Central memory CD4-positive, alpha-beta T cell (primary cell): Measurements from ENCODE around the gene HOXA7.

Source experiments
- DNase-seq: peaks from one replicate; pipeline ENCODE4 v3.0.0; 2022

The HOXA7 gene

DNA sequence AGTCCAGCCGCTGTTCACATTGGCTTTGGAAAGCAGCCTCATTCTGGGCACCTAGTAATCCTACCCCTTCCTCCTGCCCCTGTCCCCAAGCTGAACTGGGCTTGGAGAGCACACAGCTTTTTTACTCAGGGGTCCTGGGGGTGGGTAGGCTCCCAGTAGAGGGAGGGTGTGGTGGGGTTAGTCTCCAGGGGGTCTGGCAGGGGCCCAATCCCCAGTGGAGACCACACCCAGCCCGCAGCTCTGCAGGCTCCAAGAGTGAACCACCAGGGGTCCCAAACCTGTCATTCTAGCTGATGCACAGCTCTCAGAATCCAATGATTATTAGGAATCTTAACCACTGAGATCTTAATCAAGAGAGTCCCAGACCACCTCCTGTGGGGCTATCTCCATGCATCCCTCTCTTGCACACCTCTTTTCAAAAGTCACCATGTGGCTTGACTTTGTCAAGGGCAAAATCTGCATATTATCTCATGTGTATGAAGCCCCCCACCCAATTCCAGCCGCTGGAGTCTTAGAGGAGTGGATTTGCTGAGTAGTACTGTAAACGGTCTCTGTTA is 25.9 kb upstream of the HOXA7 start:
- DNase-seq, result no peak

- no peak for DNase-seq
These were observed 25.4 kb upstream of the HOXA7 start for GRCh38 chr7:27181795-27182275.

GRCh38 chr7:27180431-27181420 is 24.3 kb upstream of the HOXA7 start:
- no peak for DNase-seq

GRCh38 chr7:27179503-27180430 is 23.3 kb upstream of the HOXA7 start:
- no peak for DNase-seq

- DNase-seq, result no peak
These were observed 22.6 kb upstream of the HOXA7 start for GRCh38 chr7:27179030-27179429.

- no peak for DNase-seq
These were observed 21.9 kb upstream of the HOXA7 start for GRCh38 chr7:27178366-27178765.

DNA sequence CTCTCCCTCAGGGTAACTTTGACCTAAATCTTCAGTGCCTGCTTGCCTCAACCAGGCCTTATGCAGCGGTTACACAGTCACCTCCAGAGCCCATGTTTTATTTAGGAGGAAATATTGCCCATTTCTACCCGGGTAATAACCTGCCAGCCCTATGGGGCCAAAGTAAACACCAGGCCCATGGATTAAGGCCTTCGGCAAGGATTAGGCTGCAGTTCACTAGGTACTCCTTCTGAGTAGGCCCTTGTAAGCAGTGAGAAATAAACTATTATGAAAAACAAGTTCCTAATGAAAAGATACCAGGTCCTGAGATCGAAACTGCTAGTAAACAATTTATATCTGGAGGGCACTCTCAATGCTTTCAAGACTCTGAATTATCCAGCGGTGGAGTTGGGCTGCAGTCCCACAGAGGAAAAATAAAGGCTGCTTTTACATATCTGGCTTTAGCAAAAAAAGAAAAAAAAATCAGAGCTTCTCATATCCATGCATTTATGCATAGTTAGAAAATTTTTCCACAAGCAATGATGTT is 21.4 kb upstream of the HOXA7 start:
- no peak for DNase-seq

- DNase-seq, result no peak
These were observed 20.7 kb upstream of the HOXA7 start for GRCh38 chr7:27176962-27177794.

DNA sequence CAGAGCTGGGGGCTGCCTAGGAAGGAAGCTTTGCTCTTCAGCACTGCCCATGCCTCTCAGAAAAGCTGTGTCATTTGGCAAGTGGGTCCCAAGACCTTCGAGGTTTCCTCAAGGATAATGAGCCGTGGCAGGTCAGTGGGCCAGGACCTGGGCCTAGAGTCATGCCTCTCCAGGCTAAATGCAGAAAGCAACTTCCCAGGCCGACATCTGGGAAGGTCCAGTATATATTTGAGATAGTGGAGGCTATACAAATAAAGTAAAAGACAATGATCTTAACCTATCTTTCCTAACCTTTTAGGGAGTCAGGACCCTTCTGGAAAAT is 20.0 kb upstream of the HOXA7 start:
- DNase-seq, result no peak

GRCh38 chr7:27175626-27176523 is 19.4 kb upstream of the HOXA7 start:
- DNase-seq, result no peak

GRCh38 chr7:27174874-27175625 is 18.6 kb upstream of the HOXA7 start:
- no peak for DNase-seq

GRCh38 chr7:27173956-27174873 is 17.7 kb upstream of the HOXA7 start, which contains the start of gene HOXA10:
Gene HOXA10, minus strand, starts transcription at chr7:27174320. Its CDS starts 14 bp downstream, at chr7:27174306.
- DNase-seq, result no peak

- no peak for DNase-seq
These were observed 17.1 kb upstream of the HOXA7 start for GRCh38 chr7:27173511-27173955.

DNA sequence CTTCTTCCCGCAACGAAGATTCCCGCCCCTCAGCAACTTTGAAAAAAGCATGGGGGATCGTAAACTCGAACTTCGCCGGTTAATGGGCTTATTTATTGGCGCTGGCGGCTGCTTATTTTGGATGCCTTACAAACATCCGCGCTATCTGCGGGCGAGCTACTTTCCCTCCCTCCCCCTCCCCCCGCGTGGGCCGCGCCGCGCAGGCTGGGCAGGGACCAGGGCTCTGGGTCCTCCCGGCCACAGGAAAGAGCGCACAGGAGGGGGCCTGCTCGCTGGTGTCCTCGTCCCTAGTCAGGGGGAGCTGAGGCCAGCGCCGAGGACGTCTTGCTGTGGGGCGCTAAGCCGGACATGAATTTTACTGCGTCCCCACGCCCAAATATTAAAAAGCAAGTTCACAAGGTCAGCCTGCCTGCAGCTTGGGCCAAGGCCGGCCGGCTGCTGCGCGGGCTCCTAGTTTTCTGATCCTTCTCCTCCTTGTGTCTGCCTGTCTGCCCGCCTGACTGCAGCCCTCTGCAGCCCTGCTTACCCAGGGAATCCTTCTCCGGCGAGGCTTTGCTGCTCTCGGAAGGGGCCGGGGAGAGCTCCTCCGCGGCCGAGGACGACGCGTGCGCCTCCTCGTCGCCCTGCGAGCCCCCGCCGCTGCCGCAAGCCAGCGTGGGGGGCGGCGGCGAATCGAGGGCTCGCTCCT is 16.5 kb upstream of the HOXA7 start:
- no peak for DNase-seq

- DNase-seq, result no peak
These were observed 15.9 kb upstream of the HOXA7 start for GRCh38 chr7:27172315-27172774.

GRCh38 chr7:27171637-27172314 is 15.3 kb upstream of the HOXA7 start:
- DNase-seq, result no peak

- no peak for DNase-seq
These were observed 14.8 kb upstream of the HOXA7 start for GRCh38 chr7:27171325-27171636.
